Measurements from ENCODE around the gene PDE10A.

GRCh38 chr6:165694296-165694695 lies 31.3 kb upstream of the PDE10A start:
- TF ChIP-seq CTCF (conservative IDR thresholded peaks at IDR 0.05; ENCODE audit: low read depth, low read length) (no peak), RCOR1 (IDR thresholded peaks at IDR 0.05; ENCODE audit: insufficient replicate concordance, low read length) (no peak), RFX5 (IDR thresholded peaks at IDR 0.05; ENCODE audit: low read depth, low read length) (no peak), POLR2A (IDR thresholded peaks at IDR 0.05; ENCODE audit: low read depth, low read length) (no peak), RAD21 (IDR thresholded peaks at IDR 0.05; ENCODE audit: low read length) (no peak), ELK1 (IDR thresholded peaks at IDR 0.05; ENCODE audit: borderline replicate concordance, low read depth, low read length) (no peak), MAFK (IDR thresholded peaks at IDR 0.05; ENCODE audit: low read depth, low read length) (no peak), CHD1 (IDR thresholded peaks at IDR 0.05; ENCODE audit: low read depth, low read length) (no peak), NFE2L2 (IDR thresholded peaks at IDR 0.05; ENCODE audit: low read depth, low read length) (no peak)
